ENCODE data around the gene SMIM20.

- no peak for TF ChIP-seq CTCF (IDR thresholded peaks at IDR 0.05)
- TF ChIP-seq EZH2phosphoT487 (IDR thresholded peaks at IDR 0.05) = no peak
Observed at GRCh38 chr4:25926462-25926861, 12.4 kb downstream of the SMIM20 start.
